ENCODE measurements around the gene KLK15.

Gene KLK15, protein sequence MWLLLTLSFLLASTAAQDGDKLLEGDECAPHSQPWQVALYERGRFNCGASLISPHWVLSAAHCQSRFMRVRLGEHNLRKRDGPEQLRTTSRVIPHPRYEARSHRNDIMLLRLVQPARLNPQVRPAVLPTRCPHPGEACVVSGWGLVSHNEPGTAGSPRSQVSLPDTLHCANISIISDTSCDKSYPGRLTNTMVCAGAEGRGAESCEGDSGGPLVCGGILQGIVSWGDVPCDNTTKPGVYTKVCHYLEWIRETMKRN

DNA sequence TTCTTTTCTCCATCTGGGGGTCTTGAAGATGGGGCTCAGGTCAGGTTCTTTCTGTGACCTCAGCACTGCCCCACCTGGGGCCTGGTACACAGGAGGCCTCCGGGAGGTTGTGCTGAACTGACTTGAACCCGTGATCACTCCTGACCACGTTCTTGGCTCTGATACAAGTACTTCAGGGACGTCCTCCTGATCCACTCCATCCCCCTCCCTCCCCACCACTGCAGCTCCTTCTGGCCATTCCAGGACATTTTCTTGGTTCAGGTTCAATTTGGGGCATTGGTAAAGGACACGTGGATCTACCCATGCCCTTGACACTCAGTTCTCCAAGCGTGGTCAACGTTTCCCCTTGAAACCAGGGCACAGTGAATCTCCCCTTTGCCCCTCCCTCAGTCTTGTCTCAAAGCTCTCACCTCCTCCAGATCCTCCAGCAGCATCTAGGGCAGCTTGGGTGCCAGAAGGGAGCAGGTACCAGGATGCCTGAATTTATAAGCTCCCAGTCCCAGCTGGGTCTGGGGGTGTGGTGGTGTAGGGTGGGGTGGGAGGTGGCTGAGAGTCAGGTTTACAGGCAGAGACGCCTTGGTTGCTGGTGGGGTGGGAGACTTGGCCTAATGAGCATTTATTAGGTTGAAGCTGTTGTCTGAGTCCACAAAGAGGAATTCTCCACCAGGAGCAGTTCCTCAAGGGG is at the start of gene KLK15:
KLK15 (minus strand) TSS at position 458 of the 685 bp plus-strand sequence. CDS start 2,082 bp downstream, outside the sequence.
- no peak for DNase-seq (ENCODE audit: low read depth in 2 of 2, low spot score in 1 of 2)

DNA sequence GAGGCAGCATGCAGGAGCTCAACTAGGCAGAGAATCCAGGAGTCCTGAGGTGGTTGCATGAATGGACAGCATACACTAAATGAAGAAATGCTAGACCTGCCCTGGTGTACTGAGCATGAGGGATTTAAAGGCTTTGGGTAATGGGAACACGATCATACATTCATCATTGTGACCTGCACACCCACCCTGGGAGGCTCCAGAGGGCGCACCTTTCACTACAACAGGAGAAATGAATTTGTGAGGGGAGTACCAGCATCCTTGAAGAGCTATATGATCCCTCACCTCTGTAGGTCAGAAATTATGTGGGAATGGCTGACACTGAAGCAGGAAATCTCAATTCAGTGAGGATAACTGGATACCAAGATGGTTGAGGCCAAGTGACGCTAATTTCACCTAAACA is 48.8 kb upstream of the KLK15 start:
- no peak for DNase-seq (ENCODE audit: low read depth in 2 of 2, low spot score in 1 of 2)

DNA sequence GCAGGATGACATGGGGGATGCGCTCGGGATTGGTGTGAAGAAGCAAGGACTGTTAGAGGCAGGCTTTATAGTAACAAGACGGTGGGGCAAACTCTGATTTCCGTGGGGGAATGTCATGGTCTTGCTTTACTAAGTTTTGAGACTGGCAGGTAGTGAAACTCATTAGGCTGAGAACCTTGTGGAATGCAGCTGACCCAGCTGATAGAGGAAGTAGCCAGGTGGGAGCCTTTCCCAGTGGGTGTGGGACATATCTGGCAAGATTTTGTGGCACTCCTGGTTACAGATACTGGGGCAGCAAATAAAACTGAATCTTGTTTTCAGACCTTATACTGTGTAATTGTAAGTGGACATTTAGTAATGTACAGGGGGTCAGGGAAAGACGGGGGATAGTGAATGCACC is 46.9 kb upstream of the KLK15 start:
- no peak for DNase-seq (ENCODE audit: low read depth in 2 of 2, low spot score in 1 of 2)

DNA sequence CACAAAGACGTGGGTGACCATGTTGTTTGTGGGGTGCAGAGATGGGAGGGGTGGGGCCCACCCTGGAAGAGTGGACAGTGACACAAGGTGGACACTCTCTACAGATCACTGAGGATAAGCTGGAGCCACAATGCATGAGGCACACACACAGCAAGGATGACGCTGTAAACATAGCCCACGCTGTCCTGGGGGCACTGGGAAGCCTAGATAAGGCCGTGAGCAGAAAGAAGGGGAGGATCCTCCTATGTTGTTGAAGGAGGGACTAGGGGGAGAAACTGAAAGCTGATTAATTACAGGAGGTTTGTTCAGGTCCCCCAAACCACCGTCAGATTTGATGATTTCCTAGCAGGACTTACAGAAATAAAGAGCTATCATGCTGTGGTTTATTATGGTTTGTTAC is 45.5 kb upstream of the KLK15 start:
- no peak for DNase-seq (ENCODE audit: low read depth in 2 of 2, low spot score in 1 of 2)

DNA sequence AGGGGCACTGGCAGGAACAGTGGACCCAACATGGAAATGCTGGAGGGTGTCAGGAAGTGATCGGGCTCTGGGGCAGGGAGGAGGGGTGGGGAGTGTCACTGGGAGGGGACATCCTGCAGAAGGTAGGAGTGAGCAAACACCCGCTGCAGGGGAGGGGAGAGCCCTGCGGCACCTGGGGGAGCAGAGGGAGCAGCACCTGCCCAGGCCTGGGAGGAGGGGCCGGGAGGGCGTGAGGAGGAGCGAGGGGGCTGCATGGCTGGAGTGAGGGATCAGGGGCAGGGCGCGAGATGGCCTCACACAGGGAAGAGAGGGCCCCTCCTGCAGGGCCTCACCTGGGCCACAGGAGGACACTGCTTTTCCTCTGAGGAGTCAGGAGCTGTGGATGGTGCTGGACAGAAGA is 44.0 kb upstream of the KLK15 start:
- no peak for DNase-seq (ENCODE audit: low read depth in 2 of 2, low spot score in 1 of 2)

DNA sequence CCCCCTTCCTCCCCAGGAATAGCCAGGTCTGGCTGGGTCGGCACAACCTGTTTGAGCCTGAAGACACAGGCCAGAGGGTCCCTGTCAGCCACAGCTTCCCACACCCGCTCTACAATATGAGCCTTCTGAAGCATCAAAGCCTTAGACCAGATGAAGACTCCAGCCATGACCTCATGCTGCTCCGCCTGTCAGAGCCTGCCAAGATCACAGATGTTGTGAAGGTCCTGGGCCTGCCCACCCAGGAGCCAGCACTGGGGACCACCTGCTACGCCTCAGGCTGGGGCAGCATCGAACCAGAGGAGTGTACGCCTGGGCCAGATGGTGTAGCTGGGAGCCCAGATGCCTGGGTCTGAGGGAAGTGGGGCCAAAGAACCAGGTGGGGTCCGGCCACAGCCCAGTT is 43.1 kb upstream of the KLK15 start:
- DNase-seq (ENCODE audit: low read depth in 2 of 2, low spot score in 1 of 2), result no peak

DNA sequence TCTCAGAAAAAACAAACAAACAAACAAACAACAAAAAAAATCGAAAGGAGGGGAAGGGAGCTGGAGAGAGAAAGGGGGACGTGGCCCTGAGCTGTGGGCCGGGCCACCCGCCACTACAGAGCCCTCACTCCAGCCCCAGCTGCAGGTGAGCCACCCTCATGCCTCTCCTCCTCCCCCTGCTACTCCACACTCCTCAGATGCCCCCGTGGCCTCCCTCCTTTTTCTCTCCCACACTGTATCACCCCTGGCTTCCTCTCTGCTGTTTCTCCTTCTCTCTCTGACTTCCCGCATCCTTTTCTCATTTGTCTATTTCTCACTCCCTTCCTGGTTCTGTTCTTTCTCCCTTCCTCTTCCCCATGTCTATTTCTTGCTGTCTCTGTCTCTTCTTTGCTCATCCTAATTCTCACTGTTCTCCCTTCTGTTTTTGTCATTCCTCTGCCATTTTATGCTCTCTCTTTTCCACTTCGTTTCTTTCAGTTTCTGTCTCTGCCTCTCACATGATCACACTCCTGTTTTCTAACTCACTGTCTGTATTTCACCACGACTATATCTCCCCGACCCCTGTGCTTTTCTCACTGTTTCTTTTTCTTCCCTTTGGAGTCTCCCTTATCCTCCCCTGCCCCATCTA is 42.5 kb upstream of the KLK15 start:
- DNase-seq (ENCODE audit: low read depth in 2 of 2, low spot score in 1 of 2), result no peak

DNA sequence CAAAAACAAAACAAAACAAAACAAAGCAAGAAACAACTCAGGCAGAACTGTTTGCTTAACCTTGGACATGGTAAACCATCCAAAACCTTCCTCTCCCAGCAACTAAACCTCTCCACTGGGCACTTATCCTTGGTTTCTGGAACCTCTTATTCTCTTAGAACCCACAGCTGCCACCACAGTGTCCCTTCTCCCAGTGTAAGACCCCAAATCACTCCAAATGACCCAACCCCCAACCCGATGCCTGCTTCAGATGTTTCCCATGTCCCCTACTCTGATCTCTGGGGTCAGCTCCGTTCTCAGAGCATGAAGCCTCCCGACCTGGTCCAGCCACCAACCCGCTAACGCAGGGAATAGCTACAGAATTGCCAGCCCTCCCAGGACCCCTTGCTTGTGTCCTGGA is 40.8 kb upstream of the KLK15 start:
- DNase-seq (ENCODE audit: low read depth in 2 of 2, low spot score in 1 of 2), result no peak

DNA sequence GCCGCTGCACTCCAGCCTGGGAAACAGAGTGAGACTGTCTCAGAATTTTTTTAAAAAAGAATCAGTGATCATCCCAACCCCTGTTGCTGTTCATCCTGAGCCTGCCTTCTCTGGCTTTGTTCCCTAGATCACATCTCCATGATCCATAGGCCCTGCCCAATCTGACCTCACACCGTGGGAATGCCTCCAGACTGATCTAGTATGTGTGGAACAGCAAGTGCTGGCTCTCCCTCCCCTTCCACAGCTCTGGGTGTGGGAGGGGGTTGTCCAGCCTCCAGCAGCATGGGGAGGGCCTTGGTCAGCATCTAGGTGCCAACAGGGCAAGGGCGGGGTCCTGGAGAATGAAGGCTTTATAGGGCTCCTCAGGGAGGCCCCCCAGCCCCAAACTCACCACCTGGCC is 39.7 kb upstream of the KLK15 start, which contains the start of gene KLK2:
KLK2 (plus strand) TSS at position 384 of the 400 bp plus-strand sequence. CDS start 35 bp downstream, outside the sequence.
- DNase-seq (ENCODE audit: low read depth in 2 of 2, low spot score in 1 of 2), result no peak

DNA sequence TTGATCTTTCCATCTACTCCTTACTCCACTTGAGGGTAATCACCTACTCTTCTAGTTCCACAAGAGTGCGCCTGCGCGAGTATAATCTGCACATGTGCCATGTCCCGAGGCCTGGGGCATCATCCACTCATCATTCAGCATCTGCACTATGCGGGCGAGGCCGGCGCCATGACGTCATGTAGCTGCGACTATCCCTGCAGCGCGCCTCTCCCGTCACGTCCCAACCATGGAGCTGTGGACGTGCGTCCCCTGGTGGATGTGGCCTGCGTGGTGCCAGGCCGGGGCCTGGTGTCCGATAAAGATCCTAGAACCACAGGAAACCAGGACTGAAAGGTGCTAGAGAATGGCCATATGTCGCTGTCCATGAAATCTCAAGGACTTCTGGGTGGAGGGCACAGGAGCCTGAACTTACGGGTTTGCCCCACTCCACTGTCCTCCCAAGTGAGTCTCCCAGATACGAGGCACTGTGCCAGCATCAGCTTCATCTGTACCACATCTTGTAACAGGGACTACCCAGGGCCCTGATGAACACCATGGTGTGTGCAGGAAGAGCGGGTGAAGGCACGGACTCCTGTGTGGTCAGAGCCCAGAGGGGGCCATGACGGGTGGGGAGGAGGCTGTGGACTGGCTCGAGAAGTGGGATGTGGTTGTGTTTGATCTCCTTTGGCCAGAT is 37.2 kb upstream of the KLK15 start:
- no peak for DNase-seq (ENCODE audit: low read depth in 2 of 2, low spot score in 1 of 2)

DNA sequence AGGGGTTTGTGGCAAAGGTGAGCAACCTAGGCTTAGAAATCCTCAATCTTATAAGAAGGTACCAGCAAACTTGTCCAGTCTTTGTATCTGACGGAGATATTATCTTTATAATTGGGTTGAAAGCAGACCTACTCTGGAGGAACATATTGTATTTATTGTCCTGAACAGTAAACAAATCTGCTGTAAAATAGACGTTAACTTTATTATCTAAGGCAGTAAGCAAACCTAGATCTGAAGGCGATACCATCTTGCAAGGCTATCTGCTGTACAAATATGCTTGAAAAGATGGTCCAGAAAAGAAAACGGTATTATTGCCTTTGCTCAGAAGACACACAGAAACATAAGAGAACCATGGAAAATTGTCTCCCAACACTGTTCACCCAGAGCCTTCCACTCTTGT is 36.1 kb upstream of the KLK15 start:
- no peak for DNase-seq (ENCODE audit: low read depth in 2 of 2, low spot score in 1 of 2)

DNA sequence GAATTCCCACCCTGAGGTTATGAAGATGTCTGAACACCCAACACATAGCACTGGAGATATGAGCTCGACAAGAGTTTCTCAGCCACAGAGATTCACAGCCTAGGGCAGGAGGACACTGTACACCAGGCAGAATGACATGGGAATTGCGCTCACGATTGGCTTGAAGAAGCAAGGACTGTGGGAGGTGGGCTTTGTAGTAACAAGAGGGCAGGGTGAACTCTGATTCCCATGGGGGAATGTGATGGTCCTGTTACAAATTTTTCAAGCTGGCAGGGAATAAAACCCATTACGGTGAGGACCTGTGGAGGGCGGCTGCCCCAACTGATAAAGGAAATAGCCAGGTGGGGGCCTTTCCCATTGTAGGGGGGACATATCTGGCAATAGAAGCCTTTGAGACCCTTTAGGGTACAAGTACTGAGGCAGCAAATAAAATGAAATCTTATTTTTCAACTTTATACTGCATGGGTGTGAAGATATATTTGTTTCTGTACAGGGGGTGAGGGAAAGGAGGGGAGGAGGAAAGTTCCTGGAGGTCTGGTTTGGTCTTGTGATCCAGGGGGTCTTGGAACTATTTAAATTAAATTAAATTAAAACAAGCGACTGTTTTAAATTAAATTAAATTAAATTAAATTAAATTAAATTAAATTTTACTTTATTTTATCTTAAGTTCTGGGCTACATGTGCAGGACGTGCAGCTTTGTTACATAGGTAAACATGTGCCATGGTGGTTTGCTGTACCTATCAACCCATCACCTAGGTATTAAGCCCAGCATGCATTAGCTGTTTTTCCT is 28.3 kb upstream of the KLK15 start:
- no peak for DNase-seq (ENCODE audit: low read depth in 2 of 2, low spot score in 1 of 2)

DNA sequence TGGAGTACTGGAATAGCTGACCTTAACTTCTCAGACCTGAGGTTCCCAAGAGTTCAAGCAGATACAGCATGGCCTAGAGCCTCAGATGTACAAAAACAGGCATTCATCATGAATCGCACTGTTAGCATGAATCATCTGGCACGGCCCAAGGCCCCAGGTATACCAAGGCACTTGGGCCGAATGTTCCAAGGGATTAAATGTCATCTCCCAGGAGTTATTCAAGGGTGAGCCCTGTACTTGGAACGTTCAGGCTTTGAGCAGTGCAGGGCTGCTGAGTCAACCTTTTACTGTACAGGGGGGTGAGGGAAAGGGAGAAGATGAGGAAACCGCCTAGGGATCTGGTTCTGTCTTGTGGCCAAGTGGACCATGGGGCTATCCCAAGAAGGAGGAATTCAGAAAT is 27.6 kb upstream of the KLK15 start:
- DNase-seq (ENCODE audit: low read depth in 2 of 2, low spot score in 1 of 2), result no peak

DNA sequence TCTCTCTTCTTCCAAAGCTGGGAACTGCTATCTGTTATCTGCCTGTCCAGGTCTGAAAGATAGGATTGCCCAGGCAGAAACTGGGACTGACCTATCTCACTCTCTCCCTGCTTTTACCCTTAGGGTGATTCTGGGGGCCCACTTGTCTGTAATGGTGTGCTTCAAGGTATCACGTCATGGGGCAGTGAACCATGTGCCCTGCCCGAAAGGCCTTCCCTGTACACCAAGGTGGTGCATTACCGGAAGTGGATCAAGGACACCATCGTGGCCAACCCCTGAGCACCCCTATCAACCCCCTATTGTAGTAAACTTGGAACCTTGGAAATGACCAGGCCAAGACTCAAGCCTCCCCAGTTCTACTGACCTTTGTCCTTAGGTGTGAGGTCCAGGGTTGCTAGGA is 26.5 kb upstream of the KLK15 start:
- DNase-seq (ENCODE audit: low read depth in 2 of 2, low spot score in 1 of 2), result no peak

DNA sequence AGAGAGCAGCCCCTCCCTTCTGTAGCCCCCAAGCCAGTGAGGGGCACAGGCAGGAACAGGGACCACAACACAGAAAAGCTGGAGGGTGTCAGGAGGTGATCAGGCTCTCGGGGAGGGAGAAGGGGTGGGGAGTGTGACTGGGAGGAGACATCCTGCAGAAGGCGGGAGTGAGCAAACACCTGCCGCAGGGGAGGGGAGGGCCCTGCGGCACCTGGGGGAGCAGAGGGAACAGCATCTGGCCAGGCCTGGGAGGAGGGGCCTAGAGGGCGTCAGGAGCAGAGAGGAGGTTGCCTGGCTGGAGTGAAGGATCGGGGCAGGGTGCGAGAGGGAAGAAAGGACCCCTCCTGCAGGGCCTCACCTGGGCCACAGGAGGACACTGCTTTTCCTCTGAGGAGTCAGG is 25.5 kb upstream of the KLK15 start:
- no peak for DNase-seq (ENCODE audit: low read depth in 2 of 2, low spot score in 1 of 2)

DNA sequence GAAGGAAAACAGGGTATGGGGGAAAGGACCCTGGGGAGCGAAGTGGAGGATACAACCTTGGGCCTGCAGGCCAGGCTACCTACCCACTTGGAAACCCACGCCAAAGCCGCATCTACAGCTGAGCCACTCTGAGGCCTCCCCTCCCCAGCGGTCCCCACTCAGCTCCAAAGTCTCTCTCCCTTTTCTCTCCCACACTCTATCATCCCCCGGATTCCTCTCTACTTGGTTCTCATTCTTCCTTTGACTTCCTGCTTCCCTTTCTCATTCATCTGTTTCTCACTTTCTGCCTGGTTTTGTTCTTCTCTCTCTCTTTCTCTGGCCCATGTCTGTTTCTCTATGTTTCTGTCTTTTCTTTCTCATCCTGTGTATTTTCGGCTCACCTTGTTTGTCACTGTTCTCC is 24.0 kb upstream of the KLK15 start:
- no peak for DNase-seq (ENCODE audit: low read depth in 2 of 2, low spot score in 1 of 2)

DNA sequence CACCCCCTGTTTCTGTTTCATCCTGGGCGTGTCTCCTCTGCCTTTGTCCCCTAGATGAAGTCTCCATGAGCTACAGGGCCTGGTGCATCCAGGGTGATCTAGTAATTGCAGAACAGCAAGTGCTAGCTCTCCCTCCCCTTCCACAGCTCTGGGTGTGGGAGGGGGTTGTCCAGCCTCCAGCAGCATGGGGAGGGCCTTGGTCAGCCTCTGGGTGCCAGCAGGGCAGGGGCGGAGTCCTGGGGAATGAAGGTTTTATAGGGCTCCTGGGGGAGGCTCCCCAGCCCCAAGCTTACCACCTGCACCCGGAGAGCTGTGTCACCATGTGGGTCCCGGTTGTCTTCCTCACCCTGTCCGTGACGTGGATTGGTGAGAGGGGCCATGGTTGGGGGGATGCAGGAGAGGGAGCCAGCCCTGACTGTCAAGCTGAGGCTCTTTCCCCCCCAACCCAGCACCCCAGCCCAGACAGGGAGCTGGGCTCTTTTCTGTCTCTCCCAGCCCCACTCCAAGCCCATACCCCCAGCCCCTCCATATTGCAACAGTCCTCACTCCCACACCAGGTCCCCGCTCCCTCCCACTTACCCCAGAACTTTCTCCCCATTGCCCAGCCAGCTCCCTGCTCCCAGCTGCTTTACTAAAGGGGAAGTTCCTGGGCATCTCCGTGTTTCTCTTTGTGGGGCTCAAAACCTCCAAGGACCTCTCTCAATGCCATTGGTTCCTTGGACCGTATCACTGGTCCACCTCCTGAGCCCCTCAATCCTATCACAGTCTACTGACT is 21.4 kb upstream of the KLK15 start, which contains the start of gene KLK3:
KLK3 (plus strand) TSS at position 280 of the 775 bp plus-strand sequence; CDS start at position 321, 41 bp downstream.
- DNase-seq (ENCODE audit: low read depth in 2 of 2, low spot score in 1 of 2), result no peak

DNA sequence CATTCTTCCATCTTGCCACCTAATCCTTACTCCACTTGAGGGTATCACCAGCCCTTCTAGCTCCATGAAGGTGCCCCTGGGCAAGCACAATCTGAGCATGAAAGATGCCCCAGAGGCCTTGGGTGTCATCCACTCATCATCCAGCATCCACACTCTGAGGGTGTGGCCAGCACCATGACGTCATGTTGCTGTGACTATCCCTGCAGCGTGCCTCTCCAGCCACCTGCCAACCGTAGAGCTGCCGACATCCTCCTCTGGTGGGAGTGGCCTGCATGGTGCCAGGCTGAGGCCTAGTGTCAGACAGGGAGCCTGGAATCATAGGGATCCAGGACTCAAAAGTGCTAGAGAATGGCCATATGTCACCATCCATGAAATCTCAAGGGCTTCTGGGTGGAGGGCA is 18.2 kb upstream of the KLK15 start:
- DNase-seq (ENCODE audit: low read depth in 2 of 2, low spot score in 1 of 2), result no peak

DNA sequence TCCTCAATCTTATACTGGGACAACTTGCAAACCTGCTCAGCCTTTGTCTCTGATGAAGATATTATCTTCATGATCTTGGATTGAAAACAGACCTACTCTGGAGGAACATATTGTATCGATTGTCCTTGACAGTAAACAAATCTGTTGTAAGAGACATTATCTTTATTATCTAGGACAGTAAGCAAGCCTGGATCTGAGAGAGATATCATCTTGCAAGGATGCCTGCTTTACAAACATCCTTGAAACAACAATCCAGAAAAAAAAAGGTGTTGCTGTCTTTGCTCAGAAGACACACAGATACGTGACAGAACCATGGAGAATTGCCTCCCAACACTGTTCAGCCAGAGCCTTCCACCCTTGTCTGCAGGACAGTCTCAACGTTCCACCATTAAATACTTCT is 17.4 kb upstream of the KLK15 start:
- no peak for DNase-seq (ENCODE audit: low read depth in 2 of 2, low spot score in 1 of 2)

DNA sequence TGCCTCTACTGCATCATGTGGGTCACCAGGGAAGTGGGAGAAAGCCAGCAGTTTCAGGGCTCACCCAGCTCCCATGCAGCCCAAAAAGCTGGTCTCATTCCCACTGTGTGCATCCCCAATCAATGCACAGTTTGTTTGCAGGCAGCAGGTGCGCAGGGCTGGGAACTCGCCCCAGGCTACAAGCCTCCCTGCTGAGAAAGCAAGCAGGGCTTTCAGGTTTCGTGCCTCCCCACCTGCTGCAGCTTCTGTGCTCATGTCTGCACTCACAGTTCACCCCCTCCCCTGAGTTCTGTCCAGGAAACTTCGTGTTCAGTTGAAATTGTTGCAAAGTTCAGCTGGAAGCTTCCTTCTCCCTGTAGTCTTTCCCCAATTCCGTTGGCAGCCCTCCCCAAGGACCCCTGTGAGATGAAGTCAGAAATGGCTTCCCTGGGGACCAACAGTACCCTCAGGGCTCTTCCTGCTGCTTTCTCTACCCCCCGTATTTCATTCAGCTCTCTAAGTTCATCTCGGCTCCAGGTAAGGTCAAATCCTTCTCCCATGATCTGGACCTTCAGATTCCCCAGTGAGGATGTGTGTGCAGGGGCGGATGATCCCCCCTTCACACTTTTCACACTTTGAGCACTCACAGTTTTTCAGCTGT is 11.0 kb upstream of the KLK15 start:
- DNase-seq (ENCODE audit: low read depth in 2 of 2, low spot score in 1 of 2), result no peak
